H9 (cell line): Measurements from ENCODE around the gene EHHADH. TPM values are rescaled to one million over a fixed set of nuclear protein-coding genes. Genes with fewer than 3 reads are reported as not detected.

Source experiments
- DNase-seq: peaks from one replicate; pipeline ENCODE4 v3.0.0-alpha.2; 2017
- H2AFZ ChIP-seq: one replicate; pipeline ENCODE4 v1.6.1; 2013; ENCODE audit warnings: mild to moderate bottlenecking, low read length, control low read depth, moderate library complexity
- H2AK5ac ChIP-seq: 2 replicates; pipeline ENCODE4 v1.6.1; 2013; ENCODE audit warnings: low read length, control low read depth, mixed read lengths; ENCODE audit not compliant: insufficient read length
- H2BK120ac ChIP-seq: one replicate; pipeline ENCODE4 v1.6.1; 2013; ENCODE audit warnings: low read depth, mild to moderate bottlenecking, low read length, control low read depth, inconsistent platforms; ENCODE audit not compliant: poor library complexity, severe bottlenecking
- H2BK12ac ChIP-seq: 2 replicates; pipeline ENCODE4 v1.6.1; 2013; ENCODE audit warnings: low read length, control low read depth, mixed read lengths, low read depth; ENCODE audit not compliant: insufficient read length
- H2BK15ac ChIP-seq: 2 replicates; pipeline ENCODE4 v1.6.1; 2013; ENCODE audit warnings: low read depth, low read length, control low read depth
- H2BK20ac ChIP-seq: one replicate; pipeline ENCODE4 v1.6.1; 2013; ENCODE audit warnings: low read depth, mild to moderate bottlenecking, low read length, control low read depth, inconsistent platforms; ENCODE audit not compliant: poor library complexity, severe bottlenecking
- H2BK5ac ChIP-seq: 2 replicates; pipeline ENCODE4 v1.6.1; 2013; ENCODE audit warnings: low read length, control low read depth, mixed read lengths; ENCODE audit not compliant: insufficient read length
- H3K14ac ChIP-seq: 2 replicates; pipeline ENCODE4 v1.6.1; 2013; ENCODE audit warnings: low read length, control low read depth; ENCODE audit not compliant: insufficient read depth
- H3K18ac ChIP-seq: 2 replicates; pipeline ENCODE4 v1.6.1; 2013; ENCODE audit warnings: low read depth, mild to moderate bottlenecking, mixed read lengths, low read length, control low read depth; ENCODE audit not compliant: insufficient read length
- H3K23ac ChIP-seq: 2 replicates; pipeline ENCODE4 v1.6.1; 2013; ENCODE audit warnings: low read length, control low read depth, mixed read lengths, low read depth; ENCODE audit not compliant: insufficient read length
- H3K23me2 ChIP-seq: 2 replicates; pipeline ENCODE4 v1.6.1; 2013; ENCODE audit warnings: low read depth, mild to moderate bottlenecking, mixed read lengths, low read length, control low read depth; ENCODE audit not compliant: insufficient read length, poor library complexity, severe bottlenecking
- H3K27ac ChIP-seq: 2 replicates; pipeline ENCODE4 v1.5.1; 2013; ENCODE audit warnings: low read length, control low read depth, mixed read lengths, low read depth; ENCODE audit not compliant: insufficient read length
- H3K27me3 ChIP-seq: 2 replicates; pipeline ENCODE4 v1.6.1; 2013; ENCODE audit warnings: low read length, control low read depth, inconsistent platforms; ENCODE audit not compliant: insufficient read depth
- H3K4ac ChIP-seq: 2 replicates; pipeline ENCODE4 v1.6.1; 2013; ENCODE audit warnings: low read depth, mild to moderate bottlenecking, control low read depth, inconsistent platforms, low read length, moderate library complexity
- H3K4me1 ChIP-seq: 2 replicates; pipeline ENCODE4 v1.6.1; 2013; ENCODE audit warnings: low read length, control low read depth, inconsistent platforms; ENCODE audit not compliant: insufficient read depth
- H3K4me2 ChIP-seq: 2 replicates; pipeline ENCODE4 v1.6.1; 2013; ENCODE audit warnings: low read length, control low read depth, mixed read lengths; ENCODE audit not compliant: insufficient read length, insufficient read depth
- H3K56ac ChIP-seq: 2 replicates; pipeline ENCODE4 v1.6.1; 2013; ENCODE audit warnings: low read depth, mild to moderate bottlenecking, mixed read lengths, low read length, control low read depth; ENCODE audit not compliant: insufficient read length
- H3K79me1 ChIP-seq: 2 replicates; pipeline ENCODE4 v1.6.1; 2013; ENCODE audit warnings: low read depth, mild to moderate bottlenecking, moderate library complexity, low read length, control low read depth, inconsistent platforms; ENCODE audit not compliant: insufficient read depth, poor library complexity, severe bottlenecking
- H3K79me2 ChIP-seq: 2 replicates; pipeline ENCODE4 v1.6.1; 2013; ENCODE audit warnings: low read length, control low read depth, inconsistent platforms; ENCODE audit not compliant: insufficient read depth
- H3K9ac ChIP-seq: 2 replicates; pipeline ENCODE4 v1.6.1; 2013; ENCODE audit warnings: low read length, control low read depth, mixed read lengths; ENCODE audit not compliant: insufficient read length; ENCODE audit errors: extremely low read depth
- H3K9me3 ChIP-seq: one replicate; pipeline ENCODE4 v1.6.1; 2013; ENCODE audit warnings: low read depth, low read length, inconsistent platforms; ENCODE audit not compliant: control insufficient read depth
- H3T11ph ChIP-seq: one replicate; pipeline ENCODE4 v1.6.1; 2013; ENCODE audit warnings: mild to moderate bottlenecking, low read length, control low read depth, inconsistent platforms
- H4K20me1 ChIP-seq: one replicate; pipeline ENCODE4 v1.6.1; 2013; ENCODE audit not compliant: control insufficient read depth, insufficient read length, insufficient read depth
- H4K5ac ChIP-seq: 2 replicates; pipeline ENCODE4 v1.6.1; 2013; ENCODE audit warnings: low read depth, mild to moderate bottlenecking, mixed read lengths, low read length, control low read depth; ENCODE audit not compliant: insufficient read length
- H4K8ac ChIP-seq: replicated peaks from 2 replicates; pipeline ENCODE4 v1.6.1; 2013; ENCODE audit warnings: low read length, control low read depth, mixed read lengths, low read depth; ENCODE audit not compliant: insufficient read length
- H4K91ac ChIP-seq: 2 replicates; pipeline ENCODE4 v1.6.1; 2013; ENCODE audit warnings: low read depth, mild to moderate bottlenecking, moderate library complexity, mixed read lengths, low read length, control low read depth; ENCODE audit not compliant: insufficient read length
- H3K27ac Mint-ChIP-seq, 3 experiments: 2 replicates in 2 of 3; 3 replicates in 1 of 3; pipeline ENCODE4 v1.8.0; 2020 to 2021; ENCODE audit warnings: mixed read lengths in 3 of 3, mild to moderate bottlenecking in 1 of 3, moderate library complexity in 1 of 3
- H3K27me3 Mint-ChIP-seq: 2 replicates; pipeline ENCODE4 v1.8.0; 2021; ENCODE audit warnings: low read depth, mild to moderate bottlenecking, moderate library complexity, mixed read lengths
- H3K36me3 Mint-ChIP-seq, 3 experiments: 2 replicates in 2 of 3; 3 replicates in 1 of 3; pipeline ENCODE4 v1.8.0; 2020 to 2021; ENCODE audit warnings: low read depth in 3 of 3, mixed read lengths in 3 of 3; ENCODE audit not compliant: insufficient read depth in 1 of 3
- H3K4me1 Mint-ChIP-seq, 2 experiments: 2 replicates each; pipeline ENCODE4 v1.8.0; 2020; ENCODE audit warnings: mixed read lengths in 2 of 2
- H3K4me3 Mint-ChIP-seq, 2 experiments: 2 replicates in 1 of 2; 3 replicates in 1 of 2; pipeline ENCODE4 v1.8.0; 2020 to 2021; ENCODE audit warnings: mild to moderate bottlenecking in 2 of 2, mixed read lengths in 2 of 2, moderate library complexity in 1 of 2
- H3K9me3 Mint-ChIP-seq, 2 experiments: 2 replicates in 1 of 2; 3 replicates in 1 of 2; pipeline ENCODE4 v1.8.0; 2020; ENCODE audit warnings: mild to moderate bottlenecking in 2 of 2, mixed read lengths in 2 of 2, moderate library complexity in 1 of 2
- WGBS: extraction: QIAGEN DNeasy Blood & Tissue Kit; methylation state at CpG from one replicate; pipeline ENCODE4 v1.1.7; 2013; ENCODE audit warnings: missing lambda C conversion rate, low lambda C conversion rate, mixed read lengths; ENCODE audit not compliant: insufficient read length; ENCODE audit errors: extremely low coverage; 5-methylcytosine and 5-hydroxymethylcytosine counted together
- total RNA-seq: library from RNA; stranded (reverse); gene quantifications from 2 replicates; pipeline ENCODE4 v1.2.1, GENCODE V29; 2021
- TF ChIP-seq, protein P1 (sequence below): fragments of 200-600 bp; sonication (generic); conservative IDR thresholded peaks from 3 replicates; pipeline ENCODE4 v1.8.0; 2021; ENCODE audit warnings: antibody characterized with exemption, mild to moderate bottlenecking

The EHHADH gene
- total RNA-seq, 1 experiment from 2014 or later = 2.1 TPM

DNA sequence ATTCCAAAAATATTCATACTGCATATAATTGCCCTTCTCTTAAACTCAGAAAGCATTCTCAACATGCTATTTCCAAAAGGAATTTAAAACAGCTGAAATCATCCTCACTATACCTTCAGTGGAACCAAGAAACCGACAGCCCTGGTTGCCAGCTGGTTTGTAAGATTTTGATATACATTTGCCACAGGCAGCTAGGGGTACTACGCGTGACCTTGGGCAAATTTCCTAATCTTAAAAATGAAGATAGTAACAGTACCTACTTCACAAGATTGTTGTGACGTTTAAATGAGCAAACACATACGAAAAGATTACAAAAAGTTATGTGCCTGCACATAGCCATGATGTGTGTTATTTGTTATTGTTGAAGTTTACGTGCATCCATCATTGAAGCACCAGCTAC lies 108.3 kb downstream of the EHHADH start:
- H4K91ac ChIP-seq = no peak overlapping the region
- H2BK120ac ChIP-seq = no peak overlapping the region
- no peaks in the 10 kb centered on the region; the same call in 1 of the 2 replicates for H3K4me1 ChIP-seq
- H3K4me2 ChIP-seq = no peak overlapping the region
- no peak overlapping the region for H3K9ac ChIP-seq
- H2BK5ac ChIP-seq = no peak overlapping the region
- no peak overlapping the region for H3T11ph ChIP-seq
- H3K27me3 ChIP-seq = peaks cover 1% of the 10 kb centered on the region; the same call in 1 of the 2 replicates
- Mint-ChIP-seq H3K27ac (no peak overlapping the region), H3K4me1 (no peaks in the 10 kb centered on the region), H3K4me3 (no peak overlapping the region), H3K36me3 (no peaks in the 10 kb centered on the region), H3K27me3 (peaks cover 13% of the 10 kb centered on the region), H3K9me3 (no peaks in the 10 kb centered on the region)
- no peak overlapping the region for H3K14ac ChIP-seq
- no peak overlapping the region for H3K56ac ChIP-seq
- no peak overlapping the region for H3K4ac ChIP-seq
- TF ChIP-seq, protein P1, sequence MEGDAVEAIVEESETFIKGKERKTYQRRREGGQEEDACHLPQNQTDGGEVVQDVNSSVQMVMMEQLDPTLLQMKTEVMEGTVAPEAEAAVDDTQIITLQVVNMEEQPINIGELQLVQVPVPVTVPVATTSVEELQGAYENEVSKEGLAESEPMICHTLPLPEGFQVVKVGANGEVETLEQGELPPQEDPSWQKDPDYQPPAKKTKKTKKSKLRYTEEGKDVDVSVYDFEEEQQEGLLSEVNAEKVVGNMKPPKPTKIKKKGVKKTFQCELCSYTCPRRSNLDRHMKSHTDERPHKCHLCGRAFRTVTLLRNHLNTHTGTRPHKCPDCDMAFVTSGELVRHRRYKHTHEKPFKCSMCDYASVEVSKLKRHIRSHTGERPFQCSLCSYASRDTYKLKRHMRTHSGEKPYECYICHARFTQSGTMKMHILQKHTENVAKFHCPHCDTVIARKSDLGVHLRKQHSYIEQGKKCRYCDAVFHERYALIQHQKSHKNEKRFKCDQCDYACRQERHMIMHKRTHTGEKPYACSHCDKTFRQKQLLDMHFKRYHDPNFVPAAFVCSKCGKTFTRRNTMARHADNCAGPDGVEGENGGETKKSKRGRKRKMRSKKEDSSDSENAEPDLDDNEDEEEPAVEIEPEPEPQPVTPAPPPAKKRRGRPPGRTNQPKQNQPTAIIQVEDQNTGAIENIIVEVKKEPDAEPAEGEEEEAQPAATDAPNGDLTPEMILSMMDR = no peak
- H3K23me2 ChIP-seq = no peaks in the 10 kb centered on the region
- no peak overlapping the region for H2AFZ ChIP-seq
- no peak overlapping the region for H3K18ac ChIP-seq
- no peak overlapping the region for H4K8ac ChIP-seq
- no peak for DNase-seq
- H2BK20ac ChIP-seq = no peak overlapping the region
- no CpG with 5 or more reads among the region's 6 CpGs for WGBS
- no peak overlapping the region for H2AK5ac ChIP-seq
- no peaks in the 10 kb centered on the region for H3K79me1 ChIP-seq
- no peaks in the 10 kb centered on the region for H4K20me1 ChIP-seq
- H3K9me3 ChIP-seq = no peaks in the 10 kb centered on the region
- H3K23ac ChIP-seq = no peak overlapping the region
- H2BK12ac ChIP-seq = no peak overlapping the region
- H3K79me2 ChIP-seq = no peaks in the 10 kb centered on the region
- H2BK15ac ChIP-seq = no peak overlapping the region
- no peak overlapping the region for H4K5ac ChIP-seq
- no peak overlapping the region for H3K27ac ChIP-seq
